SJCRH30 (cell line): ENCODE data around the gene GJA10. TPM values are rescaled to one million over a fixed set of nuclear protein-coding genes. Genes with fewer than 3 reads are reported as not detected.

Experiments used
- total RNA-seq: library from RNA; depleted of rRNA; stranded (reverse); fragments of >200 nt; shearing (Covaris generic); gene quantifications from 2 replicates; pipeline ENCODE4 v1.2.3, GENCODE V29; 2014; rRNA removed

GJA10 gene
- total RNA-seq, 1 experiment from 2014 or later, result not detected

Other genes starting within 250 kb of the GJA10 start
- gene MDN1, start 74.7 kb upstream of the GJA10 start, total RNA-seq, result 44.8 and 48.6 TPM in 2 replicates
- 27.6 and 34.0 TPM in 2 replicates for gene CASP8AP2, start 64.6 kb upstream of the GJA10 start, total RNA-seq